ENCODE results near the gene RPN2. TPM values are rescaled to one million over a fixed set of nuclear protein-coding genes. Genes with fewer than 3 reads are reported as not detected.

The RPN2 gene
- total and polyA plus RNA-seq, 9 of the 15 experiments (the other 6 are each of a cell fraction or from before 2014, with no cell fraction given): 168 to 548 (median 325) TPM

GRCh38 chr20:37178839-37179682 lies at the start of gene RPN2, which contains the start of gene MROH8 (continued):
- TF ChIP-seq NEUROD1 (IDR thresholded peaks at IDR 0.05; ENCODE audit: borderline replicate concordance, low read depth, low read length, partially characterized antibody): peak; percentile 99
- peak in 1 of 2 experiments; percentile 100; a peak in 2 of 4 replicates for TF ChIP-seq FOXK2 (conservative IDR thresholded peaks at IDR 0.05 in 1 of 2, IDR thresholded peaks at IDR 0.05 in 1 of 2; ENCODE audit: low read depth in 2 of 2)
- peak; percentile 69 for TF ChIP-seq SUPT5H (IDR thresholded peaks at IDR 0.05)
- TF ChIP-seq CC2D1A (IDR thresholded peaks at IDR 0.05): no peak
- no peak for TF ChIP-seq DPF2 (IDR thresholded peaks at IDR 0.05)
- TF ChIP-seq CXXC5 (CRISPR knock-in tag; IDR thresholded peaks at IDR 0.05): peak; percentile 93
- no peak for TF ChIP-seq ZNF668 (CRISPR knock-in tag; IDR thresholded peaks at IDR 0.05)
- TF ChIP-seq, protein P1, sequence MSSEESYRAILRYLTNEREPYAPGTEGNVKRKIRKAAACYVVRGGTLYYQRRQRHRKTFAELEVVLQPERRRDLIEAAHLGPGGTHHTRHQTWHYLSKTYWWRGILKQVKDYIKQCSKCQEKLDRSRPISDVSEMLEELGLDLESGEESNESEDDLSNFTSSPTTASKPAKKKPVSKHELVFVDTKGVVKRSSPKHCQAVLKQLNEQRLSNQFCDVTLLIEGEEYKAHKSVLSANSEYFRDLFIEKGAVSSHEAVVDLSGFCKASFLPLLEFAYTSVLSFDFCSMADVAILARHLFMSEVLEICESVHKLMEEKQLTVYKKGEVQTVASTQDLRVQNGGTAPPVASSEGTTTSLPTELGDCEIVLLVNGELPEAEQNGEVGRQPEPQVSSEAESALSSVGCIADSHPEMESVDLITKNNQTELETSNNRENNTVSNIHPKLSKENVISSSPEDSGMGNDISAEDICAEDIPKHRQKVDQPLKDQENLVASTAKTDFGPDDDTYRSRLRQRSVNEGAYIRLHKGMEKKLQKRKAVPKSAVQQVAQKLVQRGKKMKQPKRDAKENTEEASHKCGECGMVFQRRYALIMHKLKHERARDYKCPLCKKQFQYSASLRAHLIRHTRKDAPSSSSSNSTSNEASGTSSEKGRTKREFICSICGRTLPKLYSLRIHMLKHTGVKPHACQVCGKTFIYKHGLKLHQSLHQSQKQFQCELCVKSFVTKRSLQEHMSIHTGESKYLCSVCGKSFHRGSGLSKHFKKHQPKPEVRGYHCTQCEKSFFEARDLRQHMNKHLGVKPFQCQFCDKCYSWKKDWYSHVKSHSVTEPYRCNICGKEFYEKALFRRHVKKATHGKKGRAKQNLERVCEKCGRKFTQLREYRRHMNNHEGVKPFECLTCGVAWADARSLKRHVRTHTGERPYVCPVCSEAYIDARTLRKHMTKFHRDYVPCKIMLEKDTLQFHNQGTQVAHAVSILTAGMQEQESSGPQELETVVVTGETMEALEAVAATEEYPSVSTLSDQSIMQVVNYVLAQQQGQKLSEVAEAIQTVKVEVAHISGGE (CRISPR knock-in tag; IDR thresholded peaks at IDR 0.05): peak in 1 of 3 experiments; percentile 84; a peak in 2 of 6 replicates
- no peak for TF ChIP-seq HSF4 (CRISPR knock-in tag; IDR thresholded peaks at IDR 0.05; ENCODE audit: borderline replicate concordance)
- no peak for TF ChIP-seq SFPQ (IDR thresholded peaks at IDR 0.05; ENCODE audit: low read depth, low read length)
- TF ChIP-seq TSC22D4 (tag; IDR thresholded peaks at IDR 0.05): no peak
- TF ChIP-seq, protein P2, sequence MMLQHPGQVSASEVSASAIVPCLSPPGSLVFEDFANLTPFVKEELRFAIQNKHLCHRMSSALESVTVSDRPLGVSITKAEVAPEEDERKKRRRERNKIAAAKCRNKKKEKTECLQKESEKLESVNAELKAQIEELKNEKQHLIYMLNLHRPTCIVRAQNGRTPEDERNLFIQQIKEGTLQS (IDR thresholded peaks at IDR 0.05): no peak
- TF ChIP-seq, protein P2 (CRISPR knock-in tag; conservative IDR thresholded peaks at IDR 0.05): no peak
- TF ChIP-seq ZNF740 (CRISPR knock-in tag; IDR thresholded peaks at IDR 0.05): no peak
- no peak for TF ChIP-seq ZNF740 (tag; IDR thresholded peaks at IDR 0.05)
